Coronary artery (tissue), 2 donors: ENCODE data around the gene VAV2.

Experiments used
- DNase-seq: peaks from one replicate; pipeline ENCODE4 v3.0.0-alpha.2; 2017; ENCODE audit warnings: low spot score
- H3K27ac ChIP-seq, 2 donors: fragments of 200-600 bp; sonication (generic); one replicate each; pipeline ENCODE4 v1.5.1; 2016 to 2019
- H3K4me3 ChIP-seq: fragments of 200-600 bp; sonication (generic); 2 replicates; pipeline ENCODE4 v1.5.1; 2016; ENCODE audit warnings: mild to moderate bottlenecking, moderate library complexity
- TF ChIP-seq, protein P1 (sequence below): fragments of 200-600 bp; sonication (generic); IDR thresholded peaks from one replicate; pipeline ENCODE4 v1.5.1; 2019; ENCODE audit warnings: antibody characterized with exemption

VAV2 gene

DNA sequence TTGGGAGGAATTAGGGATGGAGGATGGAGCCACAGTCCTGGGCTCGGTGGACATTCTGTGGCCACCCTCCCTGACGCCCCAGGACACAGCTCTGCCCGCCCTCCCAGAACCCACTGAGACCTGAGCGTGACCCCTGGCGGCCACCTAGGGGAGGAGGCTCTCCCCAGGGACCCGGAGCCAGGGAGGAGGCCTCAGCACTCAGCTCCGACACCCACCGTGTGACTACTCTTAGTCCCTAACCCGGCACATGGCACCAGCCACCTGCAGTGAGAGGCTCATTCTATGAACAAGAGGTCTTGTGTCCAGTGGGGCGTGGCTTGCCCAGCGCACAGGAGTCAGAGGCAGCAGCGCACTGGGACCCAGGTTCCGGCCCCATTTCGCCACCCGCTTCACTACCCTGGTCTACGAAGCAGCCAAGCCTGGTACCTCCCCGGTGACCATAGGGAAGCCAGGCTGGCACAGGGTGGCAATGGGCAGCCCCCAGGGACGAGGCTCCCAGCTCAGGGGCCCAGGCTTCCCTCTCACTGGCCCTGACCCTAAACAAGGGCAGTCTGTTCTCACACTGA, 264.2 kb downstream of the VAV2 start:
- TF ChIP-seq, protein P1, sequence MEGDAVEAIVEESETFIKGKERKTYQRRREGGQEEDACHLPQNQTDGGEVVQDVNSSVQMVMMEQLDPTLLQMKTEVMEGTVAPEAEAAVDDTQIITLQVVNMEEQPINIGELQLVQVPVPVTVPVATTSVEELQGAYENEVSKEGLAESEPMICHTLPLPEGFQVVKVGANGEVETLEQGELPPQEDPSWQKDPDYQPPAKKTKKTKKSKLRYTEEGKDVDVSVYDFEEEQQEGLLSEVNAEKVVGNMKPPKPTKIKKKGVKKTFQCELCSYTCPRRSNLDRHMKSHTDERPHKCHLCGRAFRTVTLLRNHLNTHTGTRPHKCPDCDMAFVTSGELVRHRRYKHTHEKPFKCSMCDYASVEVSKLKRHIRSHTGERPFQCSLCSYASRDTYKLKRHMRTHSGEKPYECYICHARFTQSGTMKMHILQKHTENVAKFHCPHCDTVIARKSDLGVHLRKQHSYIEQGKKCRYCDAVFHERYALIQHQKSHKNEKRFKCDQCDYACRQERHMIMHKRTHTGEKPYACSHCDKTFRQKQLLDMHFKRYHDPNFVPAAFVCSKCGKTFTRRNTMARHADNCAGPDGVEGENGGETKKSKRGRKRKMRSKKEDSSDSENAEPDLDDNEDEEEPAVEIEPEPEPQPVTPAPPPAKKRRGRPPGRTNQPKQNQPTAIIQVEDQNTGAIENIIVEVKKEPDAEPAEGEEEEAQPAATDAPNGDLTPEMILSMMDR, result no peak
- Histone ChIP-seq H3K4me3 (no peak overlapping the region), H3K27ac (no peak overlapping the region)
- peak; percentile 68 for DNase-seq

DNA sequence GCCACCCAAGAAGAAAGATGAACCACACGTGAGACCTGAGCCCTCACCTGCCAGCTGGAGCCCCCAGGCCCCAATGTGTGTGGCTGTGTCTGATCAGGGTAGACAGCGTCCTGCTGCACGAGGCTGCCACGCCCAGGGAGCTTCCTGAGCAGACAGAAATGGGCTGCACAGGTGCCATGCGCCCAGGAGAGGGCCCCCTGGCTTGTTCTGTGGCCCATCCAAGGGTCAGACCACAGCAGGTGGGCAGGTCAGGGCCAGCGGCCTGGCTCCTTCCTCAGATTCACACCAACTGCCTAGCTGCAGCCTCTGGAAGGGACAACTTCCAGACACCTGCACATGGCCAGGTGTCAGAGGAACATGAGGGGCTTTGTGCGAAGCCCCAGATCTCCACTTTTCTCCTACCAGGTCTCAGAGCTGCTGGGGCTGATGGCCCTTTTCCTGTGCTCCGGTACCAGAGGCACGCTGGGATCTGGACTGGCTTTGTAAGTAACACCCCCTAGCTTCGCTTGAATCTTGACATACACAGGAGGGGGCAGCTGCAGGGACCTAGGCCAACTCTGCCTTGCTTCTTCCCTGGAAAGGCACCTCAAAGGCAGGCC, 264.7 kb downstream of the VAV2 start:
- TF ChIP-seq, protein P1, result no peak

DNA sequence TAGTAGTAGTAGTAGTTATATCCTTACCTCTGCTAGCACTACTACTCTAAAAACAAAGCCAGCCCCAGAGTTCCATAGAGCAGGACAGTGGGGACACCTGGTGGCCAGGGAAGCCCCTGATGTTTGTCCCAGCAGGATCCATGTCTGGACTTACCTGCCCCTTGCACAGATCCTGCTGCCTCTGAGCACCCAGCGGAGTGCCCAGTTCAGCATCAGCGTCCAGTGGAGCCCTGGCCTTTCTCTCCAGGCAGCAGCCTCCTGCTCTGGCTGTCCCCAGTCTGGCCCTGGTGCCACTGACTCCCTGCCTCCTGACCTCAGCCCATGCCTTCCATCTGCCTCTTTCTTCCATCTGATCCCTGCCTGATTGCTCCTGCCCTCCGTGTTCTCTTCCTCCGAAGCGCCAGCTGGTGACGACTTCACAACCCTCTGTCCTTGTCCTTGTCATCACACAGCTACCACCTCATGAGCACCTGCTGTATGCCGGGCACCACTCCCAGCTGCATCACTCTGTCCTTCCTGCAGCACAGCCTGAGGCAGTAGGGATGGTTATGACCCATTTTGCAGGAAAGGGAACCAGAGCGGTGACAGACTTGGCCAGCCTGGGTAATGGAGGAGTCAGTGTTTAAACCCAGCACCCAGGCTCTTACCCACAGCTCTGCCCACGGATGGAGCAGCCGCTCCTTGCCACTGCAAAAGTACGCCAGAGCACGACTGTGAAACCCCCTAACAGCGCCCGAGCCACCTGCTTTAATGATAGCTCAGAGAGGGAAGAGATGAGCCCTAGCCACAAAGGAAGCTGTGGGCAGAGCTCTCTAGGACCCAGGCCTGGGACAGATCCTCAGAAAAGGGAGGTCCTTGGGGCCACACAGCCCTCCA, 265.5 kb downstream of the VAV2 start:
- Histone ChIP-seq H3K27ac (no peak overlapping the region), H3K4me3 (no peak overlapping the region)
- TF ChIP-seq, protein P1, result peak; percentile 14
- no peak for DNase-seq

More for the DNA sequence above, 264.7 kb downstream of the VAV2 start:
- Histone ChIP-seq H3K4me3 (no peak overlapping the region), H3K27ac (no peak overlapping the region)
- DNase-seq, result no peak

DNA sequence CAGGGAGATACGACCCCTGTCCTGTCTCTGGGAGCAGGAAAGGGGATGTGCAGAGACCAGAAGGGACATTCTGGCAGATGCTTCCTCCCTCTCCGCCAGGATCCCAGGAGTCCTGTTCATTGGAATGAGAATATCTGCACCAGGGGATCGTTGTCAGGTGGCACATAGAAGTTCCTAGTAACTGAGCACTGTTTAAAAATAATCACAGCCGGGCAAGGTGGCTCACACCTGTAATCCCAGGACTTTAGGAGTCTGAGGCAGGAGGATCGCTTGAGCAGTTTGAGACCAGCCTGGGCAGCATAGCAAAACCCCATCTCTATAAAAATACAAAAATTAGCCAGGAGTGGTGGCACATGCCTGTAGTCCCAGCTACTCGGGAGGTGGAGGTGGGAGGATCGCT, 266.2 kb downstream of the VAV2 start:
- TF ChIP-seq, protein P1, result no peak
- Histone ChIP-seq H3K27ac (no peak overlapping the region), H3K4me3 (no peak overlapping the region)
- no peak for DNase-seq

DNA sequence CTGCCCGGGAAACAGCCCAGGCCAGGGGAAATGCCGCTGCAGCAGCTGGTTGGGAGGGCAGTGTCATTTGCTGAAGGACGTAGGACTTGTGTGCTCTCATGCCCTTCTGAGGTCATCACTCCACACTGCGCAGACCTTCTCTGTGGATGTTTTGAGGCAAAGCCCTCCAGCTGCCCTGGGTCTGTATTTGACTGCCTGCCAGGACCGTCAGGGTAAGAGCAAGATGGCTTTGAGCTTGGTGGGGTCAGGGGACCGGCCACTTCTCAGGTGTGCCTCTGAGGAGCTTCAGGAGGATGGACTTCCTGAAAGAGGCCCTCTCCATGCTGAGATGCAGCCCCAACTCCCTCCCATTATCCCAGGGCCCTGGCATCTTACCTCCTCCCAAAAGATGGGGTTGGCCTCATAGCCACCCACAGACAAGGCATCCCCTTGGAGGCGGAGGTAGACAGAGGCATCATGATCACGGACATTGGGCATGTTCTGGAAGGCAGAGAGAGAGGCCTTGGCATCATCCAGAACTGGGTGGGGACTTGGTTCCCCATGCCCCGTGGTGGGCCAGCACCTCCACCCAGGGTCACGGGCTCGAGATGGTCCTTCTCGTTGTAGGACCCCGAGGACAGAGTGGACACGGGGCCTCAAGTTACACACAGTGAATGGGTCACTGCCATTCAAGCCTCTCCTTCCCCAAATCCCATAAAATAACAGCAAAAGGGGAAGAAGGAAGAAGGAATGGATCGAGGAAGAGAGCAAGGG, 273.4 kb downstream of the VAV2 start:
- TF ChIP-seq, protein P1, result no peak
- Histone ChIP-seq H3K4me3 (no peak overlapping the region), H3K27ac (no peak overlapping the region)
- DNase-seq, result no peak

DNA sequence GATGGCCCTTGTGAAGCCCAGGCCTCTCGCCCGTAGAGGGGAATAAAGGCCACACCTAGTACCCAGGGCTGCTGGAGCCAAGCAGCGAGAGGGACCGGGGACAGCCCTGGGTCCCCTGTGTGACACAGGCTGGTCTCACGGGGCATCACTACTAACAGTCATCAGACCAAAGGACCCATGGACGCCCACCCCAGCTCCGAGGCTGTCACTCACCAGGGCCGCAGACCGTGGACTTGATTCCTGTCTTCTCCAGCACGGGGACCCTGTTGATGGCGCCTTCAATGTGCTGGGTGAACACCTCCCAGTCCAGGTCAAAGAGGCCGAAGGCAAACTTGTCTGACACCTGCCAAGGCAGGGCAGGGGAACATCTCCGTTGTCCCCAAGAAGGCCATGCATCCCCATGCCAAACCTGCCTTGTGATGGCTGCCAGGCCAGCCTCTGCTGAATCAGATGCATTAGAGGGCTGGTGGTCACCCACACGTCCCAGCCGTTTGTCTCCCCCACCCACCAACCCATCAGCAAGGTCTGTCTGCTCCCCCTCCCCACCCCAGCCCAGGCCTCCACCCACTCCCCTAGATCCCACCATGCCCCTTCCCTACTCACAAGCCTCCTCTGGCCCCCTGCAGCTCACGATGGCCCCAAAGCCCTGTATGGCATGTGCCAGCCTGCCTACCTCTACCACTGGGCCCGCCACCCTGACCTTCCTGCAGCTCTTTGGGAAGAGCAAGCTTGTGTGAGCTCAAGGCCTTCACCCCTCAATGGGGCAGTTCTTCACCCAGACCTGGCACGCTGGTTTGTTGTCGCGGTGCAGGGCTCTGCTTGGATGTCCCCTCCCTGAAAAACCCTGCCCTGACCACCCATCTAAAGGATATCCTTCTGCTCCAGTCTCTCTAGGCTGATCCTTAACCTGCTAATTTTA, 274.8 kb downstream of the VAV2 start:
- H3K27ac ChIP-seq, result no peak overlapping the region
- no peak overlapping the region for H3K4me3 ChIP-seq
- no peak for DNase-seq
- TF ChIP-seq, protein P1, result no peak
